Upper lobe of left lung (tissue), 4 donors: ENCODE data around the gene COASY.
A peak's percentile ranks its signal among the peaks of the same experiment; 100 is the strongest.

Experiments used
- CTCF ChIP-seq, 6 experiments: fragments of 450-650 bp in 4 of 6; fragments of 200-600 bp in 2 of 6; sonication (generic) in 2 of 6; IDR thresholded peaks; one replicate each; pipeline ENCODE4 v1.5.1; 2016 to 2019; ENCODE audit warnings: antibody characterized with exemption in 6 of 6
- POLR2AphosphoS5 ChIP-seq, 2 donors: sonication (generic); formaldehyde crosslinking; IDR thresholded peaks; one replicate each; pipeline ENCODE4 v1.5.1; 2017; ENCODE audit warnings: antibody characterized with exemption in 2 of 2

GRCh38 chr17:42554250-42555121 lies 7.5 kb upstream of the COASY start:
- peak in 3 of 6 experiments; percentile 20 to 37 (median 34) for TF ChIP-seq CTCF (IDR thresholded peaks at IDR 0.05)
- TF ChIP-seq POLR2AphosphoS5 (IDR thresholded peaks at IDR 0.05) = peak; percentile 92
